Loucy (cell line): Measurements from ENCODE around the gene STK25.

ENCODE experiments used
- EZH2phosphoT487 ChIP-seq: fragments of 200-600 bp; IDR thresholded peaks from 2 replicates; pipeline ENCODE4 v1.6.1; 2018; ENCODE audit warnings: antibody characterized with exemption, mild to moderate bottlenecking, moderate library complexity, borderline replicate concordance
- TF ChIP-seq, protein P1 (sequence below): fragments of 200-600 bp; sonication (generic); conservative IDR thresholded peaks from 2 replicates; pipeline ENCODE4 v1.5.1; 2014; ENCODE audit warnings: mild to moderate bottlenecking, antibody characterized with exemption, low read length

DNA sequence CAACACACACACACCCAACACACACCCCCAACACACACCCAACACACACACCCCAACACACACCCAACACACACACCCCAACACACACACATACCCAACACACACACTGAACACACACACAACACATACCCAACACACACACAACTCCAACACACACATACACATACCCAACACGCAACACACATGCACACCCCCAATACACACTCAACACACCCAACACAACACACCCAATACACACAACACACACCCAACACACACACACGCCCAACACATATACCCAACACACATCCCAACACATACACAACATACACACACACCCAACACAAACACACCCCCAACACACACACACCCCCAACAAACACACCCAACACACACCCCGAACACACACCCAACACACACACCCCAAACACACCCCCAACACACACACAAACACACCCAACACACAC, 8.2 kb upstream of the STK25 start:
- TF ChIP-seq, protein P1, sequence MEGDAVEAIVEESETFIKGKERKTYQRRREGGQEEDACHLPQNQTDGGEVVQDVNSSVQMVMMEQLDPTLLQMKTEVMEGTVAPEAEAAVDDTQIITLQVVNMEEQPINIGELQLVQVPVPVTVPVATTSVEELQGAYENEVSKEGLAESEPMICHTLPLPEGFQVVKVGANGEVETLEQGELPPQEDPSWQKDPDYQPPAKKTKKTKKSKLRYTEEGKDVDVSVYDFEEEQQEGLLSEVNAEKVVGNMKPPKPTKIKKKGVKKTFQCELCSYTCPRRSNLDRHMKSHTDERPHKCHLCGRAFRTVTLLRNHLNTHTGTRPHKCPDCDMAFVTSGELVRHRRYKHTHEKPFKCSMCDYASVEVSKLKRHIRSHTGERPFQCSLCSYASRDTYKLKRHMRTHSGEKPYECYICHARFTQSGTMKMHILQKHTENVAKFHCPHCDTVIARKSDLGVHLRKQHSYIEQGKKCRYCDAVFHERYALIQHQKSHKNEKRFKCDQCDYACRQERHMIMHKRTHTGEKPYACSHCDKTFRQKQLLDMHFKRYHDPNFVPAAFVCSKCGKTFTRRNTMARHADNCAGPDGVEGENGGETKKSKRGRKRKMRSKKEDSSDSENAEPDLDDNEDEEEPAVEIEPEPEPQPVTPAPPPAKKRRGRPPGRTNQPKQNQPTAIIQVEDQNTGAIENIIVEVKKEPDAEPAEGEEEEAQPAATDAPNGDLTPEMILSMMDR = no peak
- TF ChIP-seq EZH2phosphoT487 = no peak
